Choroid plexus epithelial cell (primary cell): ENCODE results near the gene KIR2DL3.
"Not testable (repeated sequence)": the region's sequence is repeated elsewhere in the genome, so short reads cannot be mapped to it uniquely, and the experiment has no call there.

Experiments
- DNase-seq: peaks from one replicate; pipeline ENCODE4 v3.0.0-alpha.2; 2010; ENCODE audit warnings: low read depth
- H3K4me3 ChIP-seq: 2 replicates; pipeline ENCODE4 v1.5.1; 2011; ENCODE audit warnings: low read depth, mild to moderate bottlenecking, control low read depth, low read length, moderate library complexity

Gene KIR2DL3

DNA sequence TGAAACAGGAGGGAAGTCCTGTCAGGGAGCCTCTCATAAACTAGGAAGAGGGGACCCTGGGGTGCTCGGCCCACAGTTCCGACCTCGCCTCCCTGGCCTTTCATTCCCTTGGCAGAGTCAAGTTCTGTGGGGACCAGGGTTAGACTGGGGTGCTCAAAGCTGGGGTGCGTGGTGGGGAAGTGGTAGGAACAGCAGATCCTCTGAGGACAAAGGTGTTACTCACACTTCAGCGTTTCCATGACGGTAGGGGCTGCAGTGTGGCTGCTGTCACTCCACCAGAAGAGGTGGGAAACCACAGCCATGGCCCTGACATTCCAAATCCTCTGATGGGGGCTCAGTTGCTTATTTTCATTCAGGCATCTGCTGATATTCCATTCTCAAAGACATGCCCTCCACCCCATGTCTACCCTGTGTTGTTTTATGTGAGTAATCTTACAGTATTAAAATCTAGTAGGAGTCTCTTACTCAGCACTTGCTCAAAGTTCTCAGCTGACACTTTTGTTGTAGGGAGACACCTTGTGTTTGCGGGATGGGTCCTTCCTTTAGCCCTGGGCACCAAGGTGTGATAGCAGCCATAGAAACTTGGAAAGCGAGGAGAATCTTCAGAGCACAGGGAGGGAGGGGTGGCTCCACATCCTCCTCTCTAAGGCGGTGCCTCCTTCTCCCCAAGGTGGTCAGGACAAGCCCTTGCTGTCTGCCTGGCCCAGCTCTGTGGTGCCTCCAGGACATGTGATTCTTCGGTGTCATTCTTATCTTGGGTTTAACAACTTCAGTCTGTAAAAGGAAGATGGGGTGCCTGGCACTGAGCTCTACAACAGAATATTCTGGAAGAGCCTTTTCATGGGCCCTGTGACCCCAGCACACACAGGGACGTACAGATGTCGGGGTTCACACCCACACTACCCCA lies 18.1 kb downstream of the KIR2DL3 start:
- DNase-seq, H3K4me3 ChIP-seq: not testable (repeated sequence)

GRCh38 chr19:54758577-54758976 lies 20.3 kb downstream of the KIR2DL3 start:
- not testable (repeated sequence) for DNase-seq, H3K4me3 ChIP-seq

- not testable (repeated sequence) for H3K4me3 ChIP-seq, DNase-seq
Measured at GRCh38 chr19:54764219-54764618, 25.9 kb downstream of the KIR2DL3 start.

DNA sequence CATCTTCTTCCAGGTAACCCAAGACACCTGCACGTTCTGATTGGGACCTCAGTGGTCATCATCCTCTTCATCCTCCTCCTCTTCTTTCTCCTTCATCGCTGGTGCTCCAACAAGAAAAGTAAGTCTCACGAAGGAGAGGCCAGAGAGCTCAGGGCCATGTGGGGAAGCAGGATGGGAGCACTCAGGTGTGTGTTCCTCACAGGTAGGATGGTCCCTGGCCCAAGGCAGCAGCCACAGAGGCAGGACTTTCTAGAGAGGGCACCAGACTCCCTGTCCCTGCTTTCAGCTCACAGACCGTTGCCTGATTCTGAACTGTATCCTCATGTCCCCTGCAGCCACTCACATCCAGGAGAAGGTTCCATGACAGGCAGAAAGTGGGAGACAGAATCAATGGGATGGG lies 28.2 kb downstream of the KIR2DL3 start:
- DNase-seq, H3K4me3 ChIP-seq: not testable (repeated sequence)

DNA sequence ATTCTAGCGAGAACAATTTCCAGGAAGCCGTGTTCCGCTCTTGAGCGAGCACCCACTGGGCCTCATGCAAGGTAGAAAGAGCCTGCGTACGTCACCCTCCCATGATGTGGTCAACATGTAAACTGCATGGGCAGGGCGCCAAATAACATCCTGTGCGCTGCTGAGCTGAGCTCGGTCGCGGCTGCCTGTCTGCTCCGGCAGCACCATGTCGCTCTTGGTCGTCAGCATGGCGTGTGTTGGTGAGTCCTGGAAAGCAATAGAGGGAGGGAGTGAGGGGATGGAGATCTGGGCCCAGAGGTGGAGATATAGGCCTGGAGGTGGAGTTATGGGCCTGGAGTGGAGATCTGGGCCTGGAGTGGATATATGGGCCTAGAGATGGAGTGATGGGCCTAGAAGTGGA lies 31.3 kb downstream of the KIR2DL3 start, which contains the start of gene KIR2DL1:
Gene KIR2DL1 (plus strand): TSS at position 148 of the 400 bp plus-strand sequence. CDS start 58 bp downstream, at position 206.
- not testable (repeated sequence) for DNase-seq, H3K4me3 ChIP-seq

- not testable (repeated sequence) for H3K4me3 ChIP-seq, DNase-seq
Measured at GRCh38 chr19:54770511-54770910, 32.2 kb downstream of the KIR2DL3 start.

DNA sequence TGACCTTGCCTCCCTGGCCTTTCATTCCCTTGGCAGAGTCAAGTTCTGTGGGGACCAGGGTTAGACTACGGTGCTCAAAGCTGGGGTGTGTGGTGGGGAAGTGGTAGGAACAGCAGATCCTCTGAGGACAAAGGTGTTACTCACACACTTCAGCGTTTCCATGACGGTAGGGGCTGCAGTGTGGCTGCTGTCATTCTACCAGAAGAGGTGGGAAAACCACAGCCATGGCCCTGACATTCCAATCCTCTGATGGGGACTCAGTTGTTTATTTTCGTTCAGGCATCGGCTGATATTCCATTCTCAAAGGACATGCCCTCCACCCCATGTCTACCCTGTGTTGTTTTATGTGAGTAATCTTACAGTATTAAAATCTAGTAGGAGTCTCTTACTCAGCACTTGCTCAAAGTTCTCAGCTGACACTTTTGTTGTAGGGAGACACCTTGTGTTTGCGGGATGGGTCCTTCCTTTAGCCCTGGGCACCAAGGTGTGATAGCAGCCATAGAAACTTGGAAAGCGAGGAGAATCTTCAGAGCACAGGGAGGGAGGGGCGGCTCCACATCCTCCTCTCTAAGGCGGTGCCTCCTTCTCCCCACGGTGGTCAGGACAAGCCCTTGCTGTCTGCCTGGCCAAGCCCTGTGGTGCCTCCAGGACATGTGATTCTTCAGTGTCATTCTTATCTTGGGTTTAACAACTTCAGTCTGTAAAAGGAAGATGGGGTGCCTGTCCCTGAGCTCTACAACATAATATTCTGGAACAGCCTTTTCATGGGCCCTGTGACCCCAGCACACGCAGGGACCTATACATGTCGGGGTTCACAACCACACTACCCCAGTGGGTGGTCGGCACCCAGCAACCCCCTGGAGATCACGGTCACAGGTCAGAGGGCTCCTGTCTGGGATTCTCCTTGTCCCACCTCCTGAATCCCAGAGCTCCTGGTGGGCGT lies 33.0 kb downstream of the KIR2DL3 start:
- not testable (repeated sequence) for H3K4me3 ChIP-seq, DNase-seq

DNA sequence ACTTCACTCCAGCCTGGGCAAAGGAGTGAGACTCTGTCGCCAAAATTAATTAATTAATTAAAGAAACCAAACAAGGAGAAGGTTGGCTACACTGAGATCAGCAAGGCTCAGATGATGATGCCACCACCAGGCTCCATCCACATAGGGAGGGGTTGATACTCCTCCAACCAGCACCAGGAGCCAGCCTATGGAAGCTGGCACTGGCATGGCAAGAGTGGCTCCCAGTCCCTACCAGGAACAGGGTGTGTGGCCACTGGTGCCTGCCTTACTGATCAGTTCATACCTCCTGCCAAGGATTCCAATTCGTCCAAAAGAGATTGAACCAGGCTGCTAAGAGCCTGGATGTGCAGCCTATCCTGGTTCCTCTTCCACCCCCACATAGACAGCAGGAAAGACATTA lies 34.4 kb downstream of the KIR2DL3 start:
- not testable (repeated sequence) for DNase-seq

DNA sequence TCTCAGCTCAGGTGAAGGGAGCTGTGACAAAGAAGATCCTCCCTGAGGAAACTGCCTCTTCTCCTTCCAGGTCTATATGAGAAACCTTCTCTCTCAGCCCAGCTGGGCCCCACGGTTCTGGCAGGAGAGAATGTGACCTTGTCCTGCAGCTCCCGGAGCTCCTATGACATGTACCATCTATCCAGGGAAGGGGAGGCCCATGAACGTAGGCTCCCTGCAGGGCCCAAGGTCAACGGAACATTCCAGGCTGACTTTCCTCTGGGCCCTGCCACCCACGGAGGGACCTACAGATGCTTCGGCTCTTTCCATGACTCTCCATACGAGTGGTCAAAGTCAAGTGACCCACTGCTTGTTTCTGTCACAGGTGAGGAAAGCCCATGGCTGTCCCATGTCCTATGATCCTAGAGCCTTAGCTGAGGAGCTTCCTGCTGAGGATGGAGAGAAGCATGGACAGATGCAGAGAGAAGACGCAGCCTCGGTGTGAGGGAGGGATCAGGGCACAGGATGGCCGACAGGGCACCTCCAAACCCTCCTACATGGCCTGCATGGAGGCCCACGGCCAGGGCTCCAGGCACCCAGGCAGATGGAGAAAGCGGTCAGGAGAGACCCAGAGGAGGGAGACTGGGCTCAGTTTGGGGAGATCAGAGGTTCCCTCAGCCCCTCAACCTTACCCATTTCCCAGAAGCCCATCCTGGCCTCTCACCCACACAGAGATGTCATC lies 36.9 kb downstream of the KIR2DL3 start:
- not testable (repeated sequence) for DNase-seq, H3K4me3 ChIP-seq

More for the DNA sequence above, 34.4 kb downstream of the KIR2DL3 start:
- not testable (repeated sequence) for H3K4me3 ChIP-seq

DNA sequence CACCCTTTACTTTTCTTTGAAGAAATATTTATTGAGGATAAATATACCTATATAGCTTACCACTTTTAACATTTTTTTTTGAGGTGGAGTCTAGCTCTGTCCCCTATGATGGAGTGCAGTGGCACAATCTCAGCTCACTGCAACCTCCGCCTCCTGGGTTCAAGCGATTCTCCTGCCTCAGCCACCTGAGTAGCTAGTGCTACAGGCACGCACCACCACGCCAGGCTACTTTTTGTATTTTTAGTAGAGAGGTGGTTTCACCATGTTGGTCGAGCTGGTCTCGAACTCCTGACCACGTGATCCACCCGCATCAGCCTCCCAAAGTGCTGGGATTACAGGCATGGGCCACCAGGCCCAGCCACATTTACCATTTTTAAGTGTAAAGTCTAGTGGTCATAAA lies 37.5 kb downstream of the KIR2DL3 start:
- not testable (repeated sequence) for H3K4me3 ChIP-seq, DNase-seq

DNA sequence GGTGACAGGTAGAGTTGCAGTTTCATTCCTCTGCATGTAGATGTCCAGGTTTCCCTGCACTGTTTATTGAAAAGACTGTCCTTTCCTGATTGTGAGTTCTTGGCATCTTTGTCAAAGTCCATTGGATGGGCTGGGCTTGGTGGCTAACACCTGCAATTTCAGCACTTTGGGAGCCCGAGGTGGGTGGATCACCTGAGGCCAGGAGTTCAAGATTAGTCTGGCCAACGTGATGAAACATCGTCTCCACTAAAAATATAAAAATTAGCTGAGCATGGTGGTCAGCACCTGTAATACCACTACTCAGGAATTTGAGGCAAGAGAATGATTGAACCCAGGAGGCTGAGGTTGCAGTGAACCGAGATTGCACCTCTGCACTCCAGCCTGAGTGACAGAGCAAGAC lies 39.5 kb downstream of the KIR2DL3 start:
- not testable (repeated sequence) for DNase-seq, H3K4me3 ChIP-seq

- not testable (repeated sequence) for DNase-seq, H3K4me3 ChIP-seq
Measured at GRCh38 chr19:54778896-54779295, 40.6 kb downstream of the KIR2DL3 start.

- DNase-seq, H3K4me3 ChIP-seq: not testable (repeated sequence)
Measured at GRCh38 chr19:54782916-54783315, 44.6 kb downstream of the KIR2DL3 start.

GRCh38 chr19:54786091-54786723 lies 47.9 kb downstream of the KIR2DL3 start:
- not testable (repeated sequence) for DNase-seq, H3K4me3 ChIP-seq

DNA sequence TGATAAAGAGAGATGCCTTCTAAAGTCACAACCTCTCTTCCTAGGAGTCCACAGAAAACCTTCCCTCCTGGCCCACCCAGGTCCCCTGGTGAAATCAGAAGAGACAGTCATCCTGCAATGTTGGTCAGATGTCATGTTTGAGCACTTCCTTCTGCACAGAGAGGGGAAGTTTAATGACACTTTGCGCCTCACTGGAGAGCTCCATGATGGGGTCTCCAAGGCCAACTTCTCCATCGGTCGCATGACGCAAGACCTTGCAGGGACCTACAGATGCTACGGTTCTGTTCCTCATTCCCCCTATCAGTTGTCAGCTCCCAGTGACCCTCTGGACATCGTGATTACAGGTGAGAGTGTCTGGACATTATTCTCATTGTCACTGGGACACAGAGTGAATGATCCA lies 49.8 kb downstream of the KIR2DL3 start:
- not testable (repeated sequence) for H3K4me3 ChIP-seq

More for the DNA sequence above, 49.8 kb downstream of the KIR2DL3 start:
- DNase-seq, result not testable (repeated sequence)
